Ovary (tissue), 3 donors: ENCODE results near the gene SKI.

Experiments
- CTCF ChIP-seq, 3 donors: fragments of 450-650 bp in 2 of 3; fragments of 200-600 bp in 1 of 3; IDR thresholded peaks; one replicate each; pipeline versions ENCODE4 v1.5.1 to v1.8.0; 2016 to 2022; ENCODE audit warnings: antibody characterized with exemption in 3 of 3, mild to moderate bottlenecking in 1 of 3
- EP300 ChIP-seq: sonication (generic); formaldehyde crosslinking; IDR thresholded peaks from one replicate; pipeline ENCODE4 v1.6.1; 2017; ENCODE audit warnings: antibody characterized with exemption
- POLR2A ChIP-seq: fragments of 450-650 bp; IDR thresholded peaks from one replicate; pipeline ENCODE4 v1.6.1; 2017; ENCODE audit warnings: antibody characterized with exemption, mild to moderate bottlenecking, moderate library complexity
- donor health status: DM: no; HTN: no; CAD: no.

DNA sequence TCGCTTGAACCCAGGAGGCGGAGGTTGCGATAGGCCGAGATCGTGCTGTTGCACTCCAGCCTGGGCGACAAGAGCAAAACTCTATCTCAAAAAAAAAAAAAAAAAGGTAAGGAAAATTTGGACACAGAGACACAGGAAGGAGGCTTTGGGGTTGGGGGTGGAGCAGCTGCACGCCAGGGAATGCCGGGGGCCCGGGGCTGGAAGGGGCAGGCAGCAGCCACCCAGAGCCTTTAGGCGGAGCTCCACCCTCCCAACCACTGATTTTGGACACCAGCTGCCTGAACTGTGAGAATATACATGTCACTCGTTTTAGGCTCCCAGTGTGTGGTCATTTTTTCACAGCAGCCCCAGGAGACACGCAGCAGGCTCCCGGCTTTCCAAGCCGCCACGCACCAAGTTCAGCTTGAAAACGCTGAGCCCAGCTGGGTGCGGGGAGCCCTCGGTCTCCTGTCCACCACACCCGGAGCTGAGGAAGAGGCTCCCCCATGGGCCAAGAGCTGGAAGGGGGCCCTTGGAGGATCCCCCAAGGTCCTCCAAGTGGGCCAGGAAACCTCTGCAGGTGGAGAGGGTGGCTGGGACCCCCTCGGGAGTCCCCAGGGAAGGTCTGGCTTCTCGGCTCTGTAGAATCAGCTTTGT, 27.7 kb upstream of the SKI start:
- TF ChIP-seq CTCF (IDR thresholded peaks at IDR 0.05) (no peak), POLR2A (no peak), EP300 (no peak)
